Medulla oblongata (tissue), 1 donor: ENCODE measurements around the gene SURF1.
"Not testable (repeated sequence)": the region's sequence is repeated elsewhere in the genome, so short reads cannot be mapped to it uniquely, and the experiment has no call there.

Experiments used
- DNase-seq: peaks from one replicate; pipeline ENCODE4 v3.0.0-alpha.2; 2015; ENCODE audit errors: extremely low spot score

SURF1 gene

DNA sequence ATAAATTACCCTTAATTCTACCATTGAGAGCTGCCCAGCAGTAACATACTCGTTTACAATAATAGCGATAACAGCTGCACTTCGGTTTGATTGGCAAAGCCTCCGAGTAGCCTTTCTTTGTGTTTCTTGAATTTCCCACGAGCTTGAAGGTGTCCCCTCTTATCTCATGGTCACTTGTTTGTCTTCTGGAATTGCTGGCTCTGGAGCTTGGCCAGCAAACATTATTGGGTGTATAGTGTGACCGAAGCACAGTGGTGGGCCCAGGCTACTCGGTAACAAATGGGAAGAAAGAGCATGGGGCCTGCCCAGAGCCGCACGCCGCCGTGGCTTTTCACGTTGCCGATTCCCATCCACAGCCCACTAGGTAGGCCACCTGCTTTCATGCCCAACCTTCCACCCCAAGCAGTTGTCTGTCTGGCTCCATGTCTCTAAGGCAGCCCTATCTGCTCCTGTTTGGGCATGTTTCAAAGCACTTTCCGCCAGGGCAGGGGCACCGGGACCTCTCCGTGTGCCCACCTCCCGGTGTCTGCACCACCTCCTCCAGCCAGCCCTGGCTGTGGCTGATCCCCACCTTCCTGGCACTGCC is 28.5 kb upstream of the SURF1 start:
- no peak for DNase-seq

DNA sequence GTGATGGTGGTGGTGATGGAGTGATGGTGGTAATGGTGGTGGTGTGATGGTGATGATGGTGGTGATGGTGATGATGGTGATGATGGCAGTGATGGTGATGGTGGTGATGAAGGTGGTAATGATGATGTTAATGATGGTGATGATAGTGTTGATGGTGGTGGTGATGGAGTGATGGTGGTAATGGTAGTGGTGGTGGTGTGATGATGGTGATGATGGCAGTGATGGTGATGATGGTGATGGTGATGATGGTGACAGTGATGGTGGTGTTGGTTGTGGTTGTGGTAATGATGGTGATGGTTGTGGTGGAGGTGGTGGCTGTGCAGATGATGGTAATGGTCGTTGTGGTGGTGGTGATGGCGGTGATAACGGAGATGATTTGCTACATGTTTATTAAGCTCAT is 27.2 kb upstream of the SURF1 start:
- no peak for DNase-seq

DNA sequence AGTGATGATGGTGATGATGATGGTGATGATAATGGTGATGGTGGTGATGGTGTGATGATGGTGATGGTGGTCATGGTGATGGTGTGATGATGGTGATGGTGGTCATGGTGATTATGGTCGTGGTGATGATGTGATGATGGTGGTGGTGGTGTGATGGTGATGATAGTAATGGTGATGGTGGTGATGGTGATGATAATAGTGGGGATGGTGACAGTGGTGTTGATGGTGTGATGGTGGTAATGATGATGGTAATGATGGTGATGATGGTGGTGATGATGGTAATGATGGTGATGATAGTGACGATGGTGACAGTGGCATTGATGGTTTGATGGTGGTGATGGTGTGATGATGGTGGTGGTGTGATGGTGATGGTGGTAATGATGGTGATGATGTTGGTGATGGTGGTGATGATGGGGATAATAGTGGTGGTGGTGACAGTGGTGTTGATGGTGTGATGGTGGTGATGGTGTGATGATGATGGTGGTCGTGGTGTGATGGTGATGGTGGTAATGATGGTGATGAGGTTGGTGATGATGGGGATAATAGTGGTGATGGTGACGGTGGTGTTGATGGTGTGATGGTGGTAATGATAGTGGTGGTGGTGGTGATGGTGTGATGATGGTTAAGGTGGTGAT is 26.3 kb upstream of the SURF1 start:
- no peak for DNase-seq

DNA sequence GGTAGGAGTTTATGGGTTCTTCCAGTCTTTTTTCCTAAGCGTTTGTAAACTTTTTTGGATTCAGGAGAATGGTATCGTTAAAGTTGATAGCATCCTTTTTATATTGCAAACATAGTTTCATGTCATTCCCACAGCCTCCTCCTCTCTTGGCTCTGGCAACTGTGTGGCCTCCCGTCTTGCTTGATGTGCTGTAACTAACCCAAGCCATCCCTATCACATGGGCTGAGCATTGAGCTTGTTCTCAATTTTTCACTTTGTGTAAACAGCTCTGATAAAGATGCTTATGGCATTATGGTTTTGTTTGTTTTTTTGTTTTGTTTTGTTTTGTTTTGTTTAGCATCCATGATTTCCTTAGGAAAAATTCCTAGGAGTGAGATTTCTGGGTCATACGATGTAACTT is 24.4 kb upstream of the SURF1 start:
- DNase-seq: no peak

DNA sequence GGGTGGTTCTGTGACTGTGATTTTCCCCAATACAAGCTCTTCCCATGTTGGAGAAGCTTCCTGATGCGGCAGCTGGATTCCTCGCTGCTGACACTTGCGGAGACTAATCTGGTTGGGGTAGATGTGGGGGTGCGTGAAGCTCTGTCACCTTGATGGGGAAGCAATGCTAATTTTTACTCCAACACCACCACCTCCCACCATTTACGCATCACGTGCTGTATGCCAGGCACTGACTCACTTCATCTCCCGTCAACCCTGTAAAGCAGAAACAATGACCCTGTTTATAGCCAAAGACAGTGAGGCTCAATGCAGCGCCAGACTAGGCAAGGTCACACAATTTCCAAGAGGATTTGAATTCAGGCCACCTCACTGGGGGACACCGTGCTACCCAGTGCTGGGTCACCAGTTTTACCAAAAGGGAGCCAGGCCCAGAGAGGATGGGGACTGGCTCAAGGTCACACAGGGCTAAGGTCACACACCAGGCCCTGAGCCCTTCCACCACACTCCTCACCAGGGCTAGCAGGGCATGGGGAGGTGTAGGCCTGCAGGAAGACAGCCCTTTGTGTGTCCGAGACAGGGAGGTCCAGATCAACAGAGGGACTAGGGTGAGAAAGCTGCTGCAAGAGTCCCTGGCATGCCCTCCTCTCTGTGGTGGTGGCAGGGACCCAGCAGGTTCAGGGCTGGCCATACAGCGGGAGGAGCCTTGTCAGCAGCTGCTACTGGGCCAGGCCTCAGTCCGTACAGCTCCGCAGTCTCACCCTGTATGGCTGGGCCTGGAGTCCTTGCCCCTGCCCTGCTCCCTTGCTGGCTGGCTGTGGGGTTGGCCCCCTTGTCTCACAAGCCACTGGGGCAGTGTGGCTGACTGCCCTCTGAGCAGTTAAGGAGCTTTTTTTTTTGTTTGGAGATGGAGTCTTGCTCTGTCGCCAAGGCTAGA is 23.1 kb upstream of the SURF1 start:
- DNase-seq: peak; percentile 63

DNA sequence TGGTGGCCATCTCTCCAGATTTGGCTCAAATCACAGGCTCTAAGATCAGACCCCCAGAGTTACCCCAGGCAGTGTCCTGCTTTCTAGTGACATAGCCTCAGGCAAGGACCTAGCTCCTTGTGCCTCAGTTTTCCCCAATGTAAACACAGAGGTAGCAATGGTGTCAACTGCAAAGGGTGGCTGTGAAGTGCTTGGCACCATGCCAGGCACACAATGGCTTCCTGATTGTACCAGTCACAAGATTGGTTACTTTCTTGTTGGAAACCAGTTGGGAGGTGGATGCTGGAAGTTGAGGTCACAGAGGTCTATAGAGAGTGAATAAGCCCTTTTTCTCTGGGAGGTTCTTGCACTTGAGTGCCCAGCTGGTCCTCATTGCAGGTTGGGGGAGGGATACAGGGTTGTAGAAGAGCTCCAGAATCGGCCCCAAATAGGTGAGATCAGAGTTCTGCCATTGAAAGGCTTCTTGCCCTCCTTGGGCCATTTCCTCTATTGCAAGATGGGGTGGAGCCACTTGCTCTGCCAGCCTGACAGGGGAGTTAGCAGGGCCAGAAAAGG is 22.2 kb upstream of the SURF1 start:
- no peak for DNase-seq

DNA sequence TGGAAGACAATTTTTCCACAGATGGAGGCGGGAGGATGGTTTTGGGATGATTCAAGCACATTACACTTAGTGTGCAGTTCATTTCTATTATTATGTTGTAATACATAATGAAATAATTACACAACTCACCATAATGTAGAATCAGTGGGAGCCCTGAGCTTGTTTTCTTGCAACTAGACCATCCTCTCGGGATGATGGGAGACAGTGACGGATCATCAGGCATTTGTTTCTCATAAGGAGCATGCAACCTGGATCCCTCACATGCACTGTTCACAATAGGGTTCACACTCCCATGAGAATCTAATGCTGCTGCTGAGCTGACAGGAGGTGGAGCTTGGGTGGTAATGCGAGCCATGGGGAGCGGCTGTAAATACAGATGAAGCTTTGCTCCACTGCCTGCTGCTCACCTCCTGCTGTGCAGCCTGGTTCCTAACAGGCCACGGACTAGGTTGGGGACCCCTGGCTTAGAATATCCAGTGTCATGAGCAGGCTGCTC is 21.5 kb upstream of the SURF1 start:
- DNase-seq: no peak

DNA sequence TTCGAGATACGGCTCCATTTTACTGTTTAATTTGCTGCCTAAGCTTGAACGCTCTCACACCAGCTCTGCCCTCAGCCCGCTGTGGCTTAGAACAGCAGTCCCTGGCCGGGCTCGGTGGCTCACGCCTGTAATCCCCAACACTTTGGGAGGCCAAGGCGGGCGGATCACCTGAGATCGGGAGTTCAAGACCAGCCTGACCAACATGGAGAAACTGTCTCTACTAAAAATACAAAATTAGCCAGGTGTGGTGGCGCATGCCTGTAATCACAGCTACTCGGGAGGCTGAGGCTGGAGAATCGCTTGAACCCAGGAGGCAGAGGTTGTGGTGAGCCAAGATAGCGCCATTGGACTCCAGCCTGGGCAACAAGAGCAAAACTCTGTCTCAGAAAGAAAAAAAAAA is 21.0 kb upstream of the SURF1 start:
- DNase-seq: not testable (repeated sequence)

DNA sequence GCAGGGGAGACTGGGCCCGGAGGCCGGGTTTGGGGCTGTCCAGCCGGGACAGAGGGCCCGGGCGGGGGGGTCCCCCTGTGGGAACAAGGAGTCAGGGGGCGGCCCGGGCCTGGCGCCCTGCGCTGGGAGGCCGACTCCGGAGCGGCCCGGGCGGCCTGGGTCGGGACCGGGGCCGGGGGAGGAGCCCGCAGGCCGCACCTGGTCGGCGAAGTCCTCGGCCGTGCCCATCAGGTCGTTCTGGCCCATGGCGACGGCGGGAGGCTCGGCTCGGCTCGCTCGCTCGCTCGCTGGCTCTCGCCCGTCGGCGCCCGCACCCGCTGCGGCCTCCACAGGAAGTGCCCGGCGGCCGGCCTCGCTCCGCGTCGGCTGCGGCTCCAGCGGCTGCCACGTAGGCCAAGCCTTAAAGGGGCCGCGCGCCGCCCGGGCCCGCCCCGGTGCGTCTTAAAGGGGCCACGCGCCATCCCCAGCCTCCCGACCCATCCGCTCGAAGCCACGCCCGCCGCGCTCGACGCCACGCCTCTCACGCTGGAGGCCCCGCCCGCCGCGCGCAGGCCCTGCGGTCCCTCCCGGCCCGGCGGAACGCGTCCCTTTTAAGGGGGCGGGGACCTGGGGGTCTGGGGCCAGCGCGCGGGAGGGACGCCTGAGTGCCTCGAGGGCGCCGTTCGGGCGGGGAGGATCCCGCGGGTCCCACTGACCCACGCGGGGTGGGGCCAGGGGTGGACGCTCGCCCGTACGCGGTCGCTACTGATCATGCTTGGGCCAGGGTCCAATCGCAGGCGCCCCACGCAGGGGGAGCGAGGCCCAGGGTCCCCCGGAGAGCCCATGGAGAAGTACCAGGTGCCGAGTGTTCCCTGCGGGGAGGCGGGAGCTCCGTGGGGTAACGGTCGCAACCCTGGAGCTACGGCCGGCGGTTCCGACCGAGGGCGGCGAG is 19.7 kb upstream of the SURF1 start, which contains the start of the genes STKLD1 and SURF4:
Gene STKLD1 (plus strand): TSS at position 643 of the 931 bp plus-strand sequence. CDS start 108 bp downstream, at position 751.
Gene SURF4 (minus strand): TSS at position 337 of the 931 bp plus-strand sequence. CDS start 91 bp downstream, at position 246.
- peak; percentile 96 for DNase-seq

DNA sequence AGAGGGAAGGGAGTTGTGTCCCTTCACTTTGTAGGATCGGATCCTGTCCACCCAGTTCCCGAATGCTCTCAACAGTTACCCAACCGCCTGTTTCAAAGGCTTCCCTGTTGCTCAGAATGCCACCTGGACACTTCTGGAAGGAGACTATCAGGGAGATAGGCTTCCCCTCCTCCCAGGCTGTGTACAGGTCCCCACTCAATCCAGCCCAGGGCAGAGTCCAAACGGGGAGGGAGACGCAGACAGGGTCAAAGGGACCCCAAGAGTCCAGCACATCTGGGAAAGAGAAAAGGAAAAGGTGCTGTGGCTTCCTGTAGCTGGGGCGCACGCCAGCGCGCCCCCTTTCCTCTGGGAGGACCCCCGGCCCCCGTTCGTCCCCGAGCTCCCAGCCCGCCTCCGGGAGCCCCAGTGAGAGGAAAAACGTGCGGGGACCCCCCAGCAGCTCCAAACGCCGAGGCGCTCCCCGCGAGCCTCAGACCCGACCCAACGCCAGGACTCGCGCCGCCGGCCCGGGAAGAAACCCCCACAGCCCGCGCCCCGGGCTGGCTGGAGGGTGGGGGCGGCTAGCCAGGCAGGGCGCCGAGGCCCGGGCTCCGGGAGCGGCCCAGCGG is 18.9 kb upstream of the SURF1 start:
- no peak for DNase-seq

DNA sequence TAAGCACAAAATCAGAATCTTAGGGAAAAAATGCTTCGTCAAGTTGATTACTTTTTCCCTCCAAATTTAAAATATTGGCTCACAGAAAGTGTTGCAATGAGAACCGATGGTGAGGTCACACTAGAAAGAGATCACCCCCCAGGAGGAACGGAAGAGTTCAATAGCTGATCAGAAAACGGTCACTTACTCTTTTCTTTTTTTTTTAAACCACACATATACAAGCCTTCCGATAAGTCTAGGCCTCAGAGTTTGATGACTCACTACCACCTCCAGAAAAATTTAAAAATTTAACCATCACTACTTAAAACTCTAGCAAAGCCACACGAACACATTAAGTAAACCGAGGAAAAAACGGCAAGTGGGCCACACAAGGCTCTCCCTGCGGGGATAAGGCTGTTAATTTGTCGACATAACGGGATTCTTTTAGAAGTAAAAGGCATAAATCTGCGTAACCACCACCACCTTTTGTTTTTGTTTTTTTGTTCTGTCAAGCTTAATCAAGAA is 18.4 kb upstream of the SURF1 start:
- no peak for DNase-seq

DNA sequence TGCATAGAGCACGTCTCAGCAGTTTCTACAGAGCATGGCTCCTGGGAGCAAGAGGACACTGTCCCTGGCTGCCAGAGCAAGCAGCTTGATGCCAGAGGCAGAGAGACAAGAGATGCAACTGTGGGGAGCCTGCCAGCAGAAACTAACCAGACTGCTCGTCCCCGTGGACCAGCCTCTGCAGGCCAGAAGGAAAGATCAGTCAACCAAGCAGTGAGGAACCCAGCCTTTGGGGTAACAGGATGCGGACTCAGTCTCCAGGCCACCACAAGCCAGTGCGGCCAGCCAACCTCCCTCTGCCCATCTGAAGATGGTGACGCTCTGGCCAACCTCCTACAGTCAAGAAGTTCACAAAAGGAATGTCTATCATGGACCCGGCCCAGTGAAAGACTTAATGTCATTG is 15.9 kb upstream of the SURF1 start:
- DNase-seq: no peak

DNA sequence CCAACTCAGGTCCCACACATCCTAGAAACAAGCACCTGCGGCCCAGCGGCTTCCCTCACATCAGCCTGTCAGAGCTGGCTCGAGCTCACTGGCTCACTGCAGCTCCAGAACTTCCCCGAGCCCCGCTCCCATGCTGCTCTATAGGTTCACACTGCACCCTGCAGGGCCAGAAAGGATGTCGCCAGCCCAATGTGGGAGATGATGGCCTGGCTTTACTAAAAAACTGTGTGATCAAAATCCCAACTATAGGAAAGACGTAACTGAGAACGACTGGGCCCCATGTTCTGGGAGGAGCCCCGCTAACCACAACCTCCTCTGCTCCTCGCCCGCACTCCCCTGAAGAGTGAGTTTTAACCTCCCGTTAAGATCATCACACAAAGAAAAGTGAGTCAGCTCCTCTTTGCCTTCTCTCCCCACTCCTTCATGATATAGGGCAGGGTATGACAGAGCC is 15.0 kb upstream of the SURF1 start:
- no peak for DNase-seq

DNA sequence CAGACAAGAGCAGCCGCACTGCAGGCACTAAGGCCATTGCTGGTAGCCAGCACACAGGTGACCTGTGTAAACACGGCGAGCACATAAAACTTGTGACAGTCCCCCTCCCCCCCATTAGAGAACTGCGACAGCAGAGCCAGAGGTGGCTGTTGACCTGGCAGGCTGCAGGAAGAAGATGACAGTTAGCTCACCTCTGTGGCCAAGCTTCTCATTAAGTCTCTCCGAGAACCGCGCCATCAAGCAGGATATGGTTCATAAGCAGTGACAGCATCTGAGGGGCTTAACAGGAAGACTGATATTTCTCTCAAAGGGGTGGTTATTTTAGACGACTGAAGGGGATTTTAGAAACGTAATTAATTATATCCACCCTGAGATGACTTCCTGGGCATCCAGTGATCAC is 14.4 kb upstream of the SURF1 start:
- no peak for DNase-seq

DNA sequence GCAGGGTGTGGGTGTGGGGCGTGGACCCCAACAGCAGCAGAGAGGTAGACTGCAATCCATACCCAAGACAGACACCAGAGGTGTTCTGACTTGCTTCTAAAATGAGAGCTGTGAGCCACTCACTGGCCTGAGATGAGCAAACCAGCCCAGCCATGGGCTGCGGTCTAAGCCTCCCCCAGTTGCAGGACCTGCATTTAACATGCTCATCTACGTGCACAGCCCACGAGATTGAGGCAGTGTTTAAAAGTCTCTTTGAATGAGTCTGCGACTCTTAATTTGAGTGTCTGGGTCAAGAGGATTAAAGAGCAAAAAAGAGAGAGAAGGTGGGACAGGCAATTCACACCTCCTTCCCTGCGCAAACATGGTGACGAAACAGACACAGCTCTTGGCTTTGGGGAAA is 13.6 kb upstream of the SURF1 start:
- no peak for DNase-seq

DNA sequence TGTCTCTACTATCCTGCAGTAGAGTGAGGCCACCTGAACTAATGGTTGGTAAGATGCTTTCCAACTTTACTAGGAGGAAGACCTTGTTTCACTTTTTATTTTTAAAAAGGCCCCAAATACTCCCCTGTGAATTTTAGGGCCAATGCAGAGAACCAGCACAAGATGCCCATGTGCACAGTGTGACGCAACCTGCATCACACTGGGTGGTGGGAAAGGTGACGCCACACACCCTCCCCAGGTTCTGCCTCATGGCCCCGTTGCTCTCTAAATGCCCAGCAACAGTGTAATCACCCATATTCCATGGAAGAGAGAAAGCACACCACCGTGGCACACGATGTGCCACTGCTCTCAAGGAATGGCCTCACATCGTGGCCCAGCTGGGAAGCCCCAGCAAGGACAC is 13.1 kb upstream of the SURF1 start:
- no peak for DNase-seq

DNA sequence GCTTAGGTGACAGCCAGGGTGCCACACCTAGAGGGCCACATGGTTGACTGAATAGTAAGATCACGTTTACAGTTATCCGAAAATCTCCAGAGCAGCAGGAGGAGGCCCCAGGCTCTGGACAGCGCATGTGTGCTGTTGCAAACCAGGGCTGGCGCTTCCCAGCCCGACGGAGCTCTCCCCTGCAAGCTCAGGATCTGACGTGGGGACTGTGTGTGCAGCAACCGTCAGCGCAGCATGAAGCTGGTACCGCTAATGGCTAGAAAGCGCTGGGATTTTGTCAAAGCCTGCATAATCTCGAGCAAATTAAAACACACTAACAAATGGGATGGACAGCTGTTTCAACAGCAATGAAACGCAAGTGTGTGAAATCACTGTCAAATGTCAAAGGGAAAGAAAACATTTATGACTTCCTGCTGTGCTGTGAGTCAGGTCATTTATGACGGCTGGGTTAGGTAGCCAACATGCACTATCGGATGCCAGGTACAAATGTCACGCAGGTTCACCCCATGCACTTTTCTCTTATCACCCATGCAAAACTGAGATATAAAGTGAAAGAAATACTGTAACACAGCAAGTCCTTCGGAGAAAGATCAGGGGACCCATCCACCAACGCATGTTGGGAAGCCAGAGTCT is 12.1 kb upstream of the SURF1 start:
- no peak for DNase-seq

DNA sequence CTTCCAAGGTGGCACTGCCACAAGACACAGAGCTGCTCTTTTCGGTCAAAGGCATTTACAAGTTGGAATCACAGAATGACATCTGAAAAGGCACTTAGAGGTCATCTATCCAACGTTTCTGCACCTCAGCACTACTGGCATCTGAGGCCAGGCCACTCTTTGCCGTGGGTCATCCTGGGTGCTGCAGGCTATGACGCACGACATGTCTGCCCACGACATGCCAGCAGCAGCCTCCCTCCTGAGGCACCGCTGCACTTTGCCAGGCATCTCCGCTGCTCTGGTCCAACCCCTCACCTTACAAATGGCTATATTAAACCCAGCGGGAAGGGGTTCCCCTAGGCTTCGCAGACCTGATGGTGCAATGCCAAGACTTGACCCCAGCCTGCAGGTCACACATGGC is 11.5 kb upstream of the SURF1 start:
- no peak for DNase-seq

DNA sequence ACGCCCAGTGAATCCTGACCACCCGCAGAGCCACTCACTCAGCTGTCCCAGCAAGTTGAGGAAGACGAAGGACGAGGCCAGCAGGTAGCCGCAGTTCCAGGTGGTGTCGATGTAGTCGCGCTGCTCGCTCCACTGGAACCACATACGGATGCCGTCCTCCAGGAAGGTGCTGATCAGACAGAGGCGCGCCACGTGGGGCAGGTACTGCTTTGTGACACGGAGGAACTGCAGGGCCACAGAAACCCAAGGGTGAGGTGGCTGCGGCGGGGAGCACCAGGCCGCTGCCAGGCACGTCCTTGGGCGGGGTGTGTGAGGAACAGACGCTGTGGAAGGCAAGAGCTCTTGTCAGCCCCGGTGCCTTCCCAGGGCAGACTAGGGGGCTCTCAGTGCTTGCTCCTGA is 10.9 kb upstream of the SURF1 start:
- no peak for DNase-seq

DNA sequence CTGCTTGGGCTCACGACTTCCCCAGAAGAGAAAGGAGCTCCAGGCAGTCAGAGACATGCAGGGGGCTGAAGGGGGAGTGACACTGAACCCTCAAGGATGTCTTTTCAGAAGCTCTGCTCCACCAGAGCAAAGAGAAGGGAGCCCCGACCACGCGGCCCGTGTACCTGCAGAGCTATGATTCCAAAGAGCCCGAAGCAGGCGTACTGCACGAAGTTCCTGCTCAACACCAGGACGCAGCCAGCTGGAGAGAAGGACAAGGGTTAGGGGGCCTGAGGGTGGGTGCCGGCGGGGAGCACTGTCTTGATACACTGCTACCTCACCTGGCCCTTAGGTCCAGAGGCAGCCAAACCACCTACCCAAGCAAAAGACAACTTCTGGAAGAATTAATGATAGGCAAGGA is 10.1 kb upstream of the SURF1 start:
- DNase-seq: no peak
